Stimulated activated CD8-positive, alpha-beta memory T cell treated with anti-CD3 and anti-CD28 coated beads, Interleukin-12 subunit alpha, Interleukin-12 subunit beta, amount 100 ng/mL, for 4 hours (primary cell): ENCODE data around the gene ATP13A3.
"Not testable (repeated sequence)": the region's sequence is repeated elsewhere in the genome, so short reads cannot be mapped to it uniquely, and the experiment has no call there.

Experiments
- DNase-seq: peaks from one replicate; pipeline ENCODE4 v3.0.0-alpha.2; 2020; ENCODE audit warnings: low read depth

The ATP13A3 gene

GRCh38 chr3:194486540-194487288, at the start of gene ATP13A3:
Gene ATP13A3, minus strand, starts transcription at chr3:194487002. Its CDS starts 24,812 bp downstream, at chr3:194462190.
- peak; percentile 88 for DNase-seq

- not testable (repeated sequence) for DNase-seq
Observed at GRCh38 chr3:194535199-194535598, 48.4 kb upstream of the ATP13A3 start.

GRCh38 chr3:194534243-194534642, 47.4 kb upstream of the ATP13A3 start:
- DNase-seq = no peak

- DNase-seq = no peak
Observed at GRCh38 chr3:194532591-194532990, 45.8 kb upstream of the ATP13A3 start.

GRCh38 chr3:194527726-194528125, 40.9 kb upstream of the ATP13A3 start:
- DNase-seq = no peak

GRCh38 chr3:194526164-194526563, 39.4 kb upstream of the ATP13A3 start:
- no peak for DNase-seq

GRCh38 chr3:194522579-194523046, 35.8 kb upstream of the ATP13A3 start:
- no peak for DNase-seq

- no peak for DNase-seq
Observed at GRCh38 chr3:194521510-194522260, 34.9 kb upstream of the ATP13A3 start.

GRCh38 chr3:194520682-194521162, 33.9 kb upstream of the ATP13A3 start:
- DNase-seq = peak; percentile 4

GRCh38 chr3:194520201-194520600, 33.4 kb upstream of the ATP13A3 start:
- not testable (repeated sequence) for DNase-seq

- no peak for DNase-seq
Observed at GRCh38 chr3:194518652-194519051, 31.9 kb upstream of the ATP13A3 start.

GRCh38 chr3:194517333-194517732, 30.5 kb upstream of the ATP13A3 start:
- DNase-seq = no peak

- DNase-seq = no peak
Observed at GRCh38 chr3:194514626-194515025, 27.8 kb upstream of the ATP13A3 start.

GRCh38 chr3:194512895-194513601, 26.2 kb upstream of the ATP13A3 start:
- DNase-seq = no peak

- DNase-seq = no peak
Observed at GRCh38 chr3:194508491-194509453, 22.0 kb upstream of the ATP13A3 start.

- DNase-seq = no peak
Observed at GRCh38 chr3:194507571-194507970, 20.8 kb upstream of the ATP13A3 start.

- DNase-seq = no peak
Observed at GRCh38 chr3:194505791-194506415, 19.1 kb upstream of the ATP13A3 start.

- no peak for DNase-seq
Observed at GRCh38 chr3:194504861-194505260, 18.1 kb upstream of the ATP13A3 start.

- DNase-seq = no peak
Observed at GRCh38 chr3:194504146-194504545, 17.3 kb upstream of the ATP13A3 start.

- DNase-seq = no peak
Observed at GRCh38 chr3:194503081-194503531, 16.3 kb upstream of the ATP13A3 start.

- no peak for DNase-seq
Observed at GRCh38 chr3:194500198-194500597, 13.4 kb upstream of the ATP13A3 start.
